RWPE1 (cell line): ENCODE data around the gene ADGRL1.

Experiments
- CTCF ChIA-PET: fragments of 350-600 bp; sonication (Branson Sonifier 250); formaldehyde crosslinking; extraction: SDS; loops from one replicate; lab custom pipeline; 2021; lab: Yijun Ruan, JAX
- POLR2A ChIA-PET: fragments of 400-600 bp; formaldehyde crosslinking; extraction: SDS; loops from one replicate; lab custom pipeline; 2020; ENCODE audit warnings: antibody characterized with exemption; ENCODE audit not compliant: low non-redundant PET; lab: Yijun Ruan, JAX
- DNase-seq: peaks from one replicate; pipeline ENCODE4 v3.0.0; 2012; ENCODE audit warnings: low spot score
- H3K27ac ChIP-seq: fragments of 450-650 bp; 2 replicates; pipeline ENCODE4 v1.5.1; 2017
- CTCF ChIP-seq: fragments of 450-650 bp; conservative IDR thresholded peaks from 2 replicates; pipeline ENCODE4 v1.5.1; 2017; ENCODE audit warnings: low read depth, mild to moderate bottlenecking

The ADGRL1 gene

DNA sequence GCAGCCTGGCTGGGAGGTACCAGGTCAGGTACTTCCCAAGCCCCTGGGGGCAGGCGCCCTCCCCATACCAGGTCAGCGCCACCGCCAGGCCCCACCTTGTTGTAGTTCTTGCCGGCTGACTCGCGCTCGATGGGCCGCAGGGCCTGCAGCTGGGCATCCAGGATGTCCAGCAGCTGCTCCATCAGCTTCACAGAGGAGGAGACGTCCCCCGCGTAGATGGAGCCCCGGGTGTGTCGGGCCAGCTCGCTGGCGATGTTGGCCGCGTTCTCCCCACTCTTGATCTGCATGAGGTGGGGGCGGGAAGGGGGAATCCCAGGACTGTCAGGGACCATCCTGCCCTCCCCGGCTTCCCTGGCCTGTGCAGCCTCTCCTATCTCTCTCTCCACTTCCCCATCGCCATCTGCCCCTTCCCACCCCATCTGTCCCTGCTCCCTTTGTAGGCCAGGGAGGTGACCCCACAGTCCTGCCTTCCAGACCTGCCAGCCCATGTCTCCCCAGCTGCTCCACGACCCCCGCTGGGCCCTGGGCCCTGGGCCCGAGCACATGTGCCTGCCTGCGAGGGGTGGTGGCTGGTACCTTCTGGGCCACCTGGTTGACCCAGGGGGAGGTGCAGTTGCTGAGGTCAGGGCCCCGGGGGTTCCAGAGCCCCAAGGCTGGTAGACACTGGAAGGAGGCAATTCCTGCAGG lies 45.8 kb downstream of the ADGRL1 start:
- DNase-seq: no peak
- ChIA-PET POLR2A (no interaction called here), CTCF (no interaction called here)
- H3K27ac ChIP-seq: no peak overlapping the region
- TF ChIP-seq CTCF: no peak

- no peak overlapping the region for H3K27ac ChIP-seq
- no peak for TF ChIP-seq CTCF
- no peak for DNase-seq
- POLR2A ChIA-PET: no interaction called here
- CTCF ChIA-PET: no interaction called here
Observed at GRCh38 chr19:14159059-14159458, 46.9 kb downstream of the ADGRL1 start.

GRCh38 chr19:14158276-14159023 lies 47.5 kb downstream of the ADGRL1 start:
- ChIA-PET CTCF (interaction anchor here (0.6 kb wide), 1 partner anchor 103 kb away, joined by 3 read pairs; no protein-coding TSS in a partner anchor), POLR2A (no interaction called here)
- H3K27ac ChIP-seq: no peak overlapping the region
- TF ChIP-seq CTCF: no peak
- no peak for DNase-seq

DNA sequence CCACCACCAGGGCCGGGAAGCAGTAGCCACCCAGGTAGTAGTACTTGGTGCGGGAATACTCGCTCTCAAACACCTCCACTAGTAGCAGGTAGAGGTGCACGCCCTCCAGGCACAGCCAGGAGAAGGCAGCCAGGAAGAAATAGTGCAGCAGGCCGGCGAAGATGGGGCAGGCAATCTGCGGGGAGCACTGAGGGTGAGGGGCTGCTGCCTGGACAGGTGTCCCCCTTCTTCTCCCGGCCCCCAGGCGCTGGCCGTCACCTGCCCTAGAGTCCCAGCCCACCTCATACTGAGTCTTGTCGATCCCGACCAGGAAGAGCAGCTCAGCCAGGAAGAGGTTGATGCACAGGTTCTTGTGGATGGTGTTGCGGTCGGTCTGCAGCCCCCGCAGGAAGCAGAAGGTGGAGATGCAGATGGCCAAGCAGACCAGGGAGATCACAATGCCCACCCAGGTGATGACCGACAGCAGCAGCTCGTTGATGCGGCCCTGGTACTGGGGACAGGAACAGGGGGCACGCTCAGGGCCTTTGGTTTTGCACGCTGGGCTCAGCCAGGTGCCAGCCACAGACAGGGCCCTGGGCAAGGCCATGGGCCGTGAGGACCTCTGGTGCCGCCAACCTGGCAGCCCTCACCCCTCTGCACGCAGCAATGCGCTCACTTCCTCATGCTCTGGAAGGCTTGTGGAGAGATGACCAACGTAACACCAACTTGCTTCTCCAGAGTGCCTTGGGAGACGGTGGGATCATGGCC lies 48.8 kb downstream of the ADGRL1 start:
- DNase-seq: no peak
- H3K27ac ChIP-seq: no peak overlapping the region
- CTCF ChIA-PET: interaction anchor here (0.6 kb wide), 1 partner anchor 13 kb away, joined by 3 read pairs; no protein-coding TSS in a partner anchor
- POLR2A ChIA-PET: no interaction called here
- no peak for TF ChIP-seq CTCF

DNA sequence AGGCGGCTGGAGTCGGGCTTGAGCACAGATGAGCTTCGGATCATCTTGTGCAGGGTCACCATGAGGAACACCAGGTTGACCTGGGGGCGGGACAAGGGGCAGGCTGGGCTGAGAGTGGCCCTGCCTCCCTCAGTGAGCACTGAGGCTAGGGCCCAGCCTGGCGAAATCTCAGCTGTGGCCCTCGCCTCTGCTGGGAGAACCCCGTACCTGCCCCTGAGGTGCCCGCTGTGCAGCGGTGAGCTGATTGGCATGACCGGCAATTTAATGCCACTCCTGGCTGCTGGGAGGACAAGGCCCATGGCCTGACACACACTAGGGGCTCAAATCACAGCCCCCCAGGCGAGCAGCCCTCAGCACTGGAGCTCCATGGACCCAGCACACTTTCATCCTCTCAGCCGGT lies 49.8 kb downstream of the ADGRL1 start:
- DNase-seq: no peak
- no peak for TF ChIP-seq CTCF
- no peak overlapping the region for H3K27ac ChIP-seq
- ChIA-PET CTCF (interaction anchor here (0.6 kb wide), 3 partner anchors 14 to 324 kb away, joined by 3 to 6 read pairs (median 3); no protein-coding TSS in a partner anchor), POLR2A (no interaction called here)

DNA sequence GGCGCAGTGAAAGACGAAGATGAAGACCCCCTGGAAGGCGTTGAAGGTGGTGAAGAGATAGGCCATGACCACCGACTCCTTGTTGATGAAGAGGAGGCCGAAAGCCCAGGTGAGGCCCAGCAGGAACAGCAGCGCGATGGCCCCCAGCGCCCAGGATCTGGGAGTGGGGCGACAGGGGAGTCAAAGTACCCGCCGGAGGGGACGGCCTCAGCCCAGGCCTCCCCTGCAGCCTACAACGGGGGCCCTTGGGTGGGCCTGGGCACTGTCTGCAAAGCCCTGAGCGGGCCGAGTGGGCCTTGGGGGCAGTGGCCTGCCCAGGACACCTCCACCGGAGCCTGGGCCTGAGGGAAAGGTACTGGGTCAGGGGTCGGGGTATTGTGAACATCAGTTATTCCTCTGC lies 50.6 kb downstream of the ADGRL1 start:
- DNase-seq: no peak
- CTCF ChIA-PET: no interaction called here
- no peak overlapping the region for H3K27ac ChIP-seq
- TF ChIP-seq CTCF: no peak
- POLR2A ChIA-PET: no interaction called here
